ENCODE results near the gene DNAJB2. TPM values are rescaled to one million over a fixed set of nuclear protein-coding genes. Genes with fewer than 3 reads are reported as not detected.

Gene DNAJB2
- total RNA-seq, result 20.8 and 21.1 TPM in 2 replicates

GRCh38 chr2:219279151-219279915 lies at the start of gene DNAJB2:
Gene DNAJB2 (plus strand): TSS chr2:219279366. CDS start chr2:219279834, 468 bp downstream.

GRCh38 chr2:219245148-219245898 lies 33.8 kb upstream of the DNAJB2 start, which contains the start of the genes GLB1L and STK16:
Gene GLB1L (minus strand): TSS chr2:219245444. CDS start chr2:219243573, 1,871 bp downstream.
Gene STK16 (plus strand): TSS chr2:219245479. CDS start chr2:219246000, 521 bp downstream.

GRCh38 chr2:219252900-219253752 lies 26.0 kb upstream of the DNAJB2 start, which contains the start of gene TUBA4B:
Gene TUBA4B (plus strand): TSS chr2:219253243. CDS start chr2:219253408, 165 bp downstream.

GRCh38 chr2:219253753-219254589 lies 25.2 kb upstream of the DNAJB2 start, which contains the start of gene TUBA4A:
Gene TUBA4A (minus strand): TSS chr2:219253918. CDS start chr2:219253858, 60 bp downstream.

GRCh38 chr2:219309278-219309677 lies 30.1 kb downstream of the DNAJB2 start, which contains the start of gene PTPRN:
Gene PTPRN (minus strand): TSS chr2:219309401. CDS start chr2:219309332, 69 bp downstream.

GRCh38 chr2:219332542-219332941 lies 53.4 kb downstream of the DNAJB2 start, which contains the start of gene RESP18:
Gene RESP18 (minus strand): TSS chr2:219332744.

Other genes starting within 250 kb of the DNAJB2 start
- not detected in 2 replicates for gene CFAP65, start 237.8 kb upstream of the DNAJB2 start, total RNA-seq
- gene IHH, start 218.4 kb upstream of the DNAJB2 start, total RNA-seq, result under 0.01 and 0.09 TPM in 2 replicates
- gene NHEJ1, start 118.6 kb upstream of the DNAJB2 start, total RNA-seq, result 17.4 and 18.0 TPM in 2 replicates
- 0.54 and 1.2 TPM in 2 replicates for gene SLC23A3, start 109.3 kb upstream of the DNAJB2 start, total RNA-seq
- 22.7 and 28.3 TPM in 2 replicates for gene CNPPD1, start 102.4 kb upstream of the DNAJB2 start, total RNA-seq
- 65.0 and 65.4 TPM in 2 replicates for gene RETREG2, start 101.1 kb upstream of the DNAJB2 start, total RNA-seq
- gene ZFAND2B, start 72.6 kb upstream of the DNAJB2 start, total RNA-seq, result 19.2 and 30.6 TPM in 2 replicates
- 18.7 and 25.5 TPM in 2 replicates for gene ABCB6, start 60.4 kb upstream of the DNAJB2 start, total RNA-seq
- 41.2 and 43.8 TPM in 2 replicates for gene ATG9A, start 49.7 kb upstream of the DNAJB2 start, total RNA-seq
- gene ANKZF1, start 49.6 kb upstream of the DNAJB2 start, total RNA-seq, result 20.5 and 22.2 TPM in 2 replicates
- 3.0 and 4.1 TPM in 2 replicates for gene GLB1L, start 33.9 kb upstream of the DNAJB2 start, total RNA-seq
- gene STK16, start 33.9 kb upstream of the DNAJB2 start, total RNA-seq, result 17.7 and 20.8 TPM in 2 replicates
- gene TUBA4B, start 26.1 kb upstream of the DNAJB2 start, total RNA-seq, result not detected in 2 replicates
- gene TUBA4A, start 25.4 kb upstream of the DNAJB2 start, total RNA-seq, result 10.2 and 11.3 TPM in 2 replicates
- not detected in 2 replicates for gene PTPRN, start 30.0 kb downstream of the DNAJB2 start, total RNA-seq
- gene RESP18, start 53.4 kb downstream of the DNAJB2 start, total RNA-seq, result not detected in 2 replicates
- 58.8 and 67.3 TPM in 2 replicates for gene DNPEP, start 108.5 kb downstream of the DNAJB2 start, total RNA-seq
- not detected in 2 replicates for gene DES, start 139.0 kb downstream of the DNAJB2 start, total RNA-seq
- gene SPEG, start 155.5 kb downstream of the DNAJB2 start, total RNA-seq, result 0.54 TPM in 1 of 2 replicates, not detected in the other
- gene GMPPA, start 219.5 kb downstream of the DNAJB2 start, total RNA-seq, result 19.5 and 25.0 TPM in 2 replicates
- gene ASIC4, start 235.1 kb downstream of the DNAJB2 start, total RNA-seq, result not detected in 2 replicates